HFFc6 (cell line): ENCODE results near the gene RBM42. TPM values are rescaled to one million over a fixed set of nuclear protein-coding genes. Genes with fewer than 3 reads are reported as not detected.
A peak's percentile ranks its signal among the peaks of the same experiment; 100 is the strongest.
"Not testable (repeated sequence)": the region's sequence is repeated elsewhere in the genome, so short reads cannot be mapped to it uniquely, and the experiment has no call there.

ENCODE experiments used
- DNase-seq: peaks from one replicate; pipeline ENCODE4 v3.0.0-alpha.2; 2018
- H3K27ac Mint-ChIP-seq: 2 replicates; pipeline ENCODE4 v1.8.0; 2020; ENCODE audit warnings: mild to moderate bottlenecking, mixed read lengths
- H3K27me3 Mint-ChIP-seq: 2 replicates; pipeline ENCODE4 v1.8.0; 2021; ENCODE audit warnings: mild to moderate bottlenecking, moderate library complexity, mixed read lengths; ENCODE audit not compliant: insufficient read depth
- H3K36me3 Mint-ChIP-seq: 2 replicates; pipeline ENCODE4 v1.8.0; 2021; ENCODE audit warnings: low read depth, mixed read lengths
- H3K4me1 Mint-ChIP-seq: 2 replicates; pipeline ENCODE4 v1.8.0; 2020; ENCODE audit warnings: low read depth, mixed read lengths
- H3K4me3 Mint-ChIP-seq: 2 replicates; pipeline ENCODE4 v1.8.0; 2020; ENCODE audit warnings: mild to moderate bottlenecking, moderate library complexity, mixed read lengths
- H3K9me3 Mint-ChIP-seq: 2 replicates; pipeline ENCODE4 v1.8.0; 2020; ENCODE audit warnings: mild to moderate bottlenecking, mixed read lengths
- total RNA-seq, 6 experiments: library from RNA; stranded (reverse); fragmentation: NEBNext Ultra II Directional; extraction: Animal tissue kit (Norgen Biotek cat#: 25700); gene quantifications; 2 replicates in 1 of 6; 3 replicates in 5 of 6; pipeline ENCODE4 v1.2.3, GENCODE V29; 2021
- TF ChIP-seq, protein P1 (sequence below): fragments of 200-600 bp; sonication (generic); IDR thresholded peaks from 2 replicates; pipeline ENCODE4 v1.5.0; 2021; ENCODE audit warnings: antibody characterized with exemption, mild to moderate bottlenecking

The RBM42 gene
- total RNA-seq, 6 experiments from 2014 or later = 110 to 129 (median 120) TPM

DNA sequence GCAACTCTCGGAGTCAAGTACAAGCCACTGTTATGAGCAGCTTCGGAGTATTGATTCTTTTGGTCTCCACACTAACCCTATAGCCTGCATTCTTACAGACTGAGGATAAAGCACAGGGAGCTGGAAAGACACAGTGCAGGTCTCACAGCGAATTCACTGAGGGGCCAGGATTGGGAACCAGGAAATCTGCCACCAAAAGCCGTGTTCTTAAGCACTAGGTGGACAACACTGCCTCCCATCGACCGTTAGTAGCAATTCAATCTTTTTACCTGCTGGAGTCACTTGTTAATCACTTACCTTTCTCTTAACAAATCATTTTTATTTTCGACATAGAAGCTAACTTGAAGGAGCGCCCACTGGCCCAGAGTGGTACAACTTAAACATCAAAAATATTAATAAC lies 36.6 kb upstream of the RBM42 start:
- H3K4me1 Mint-ChIP-seq = no peaks in the 10 kb centered on the region
- TF ChIP-seq, protein P1, sequence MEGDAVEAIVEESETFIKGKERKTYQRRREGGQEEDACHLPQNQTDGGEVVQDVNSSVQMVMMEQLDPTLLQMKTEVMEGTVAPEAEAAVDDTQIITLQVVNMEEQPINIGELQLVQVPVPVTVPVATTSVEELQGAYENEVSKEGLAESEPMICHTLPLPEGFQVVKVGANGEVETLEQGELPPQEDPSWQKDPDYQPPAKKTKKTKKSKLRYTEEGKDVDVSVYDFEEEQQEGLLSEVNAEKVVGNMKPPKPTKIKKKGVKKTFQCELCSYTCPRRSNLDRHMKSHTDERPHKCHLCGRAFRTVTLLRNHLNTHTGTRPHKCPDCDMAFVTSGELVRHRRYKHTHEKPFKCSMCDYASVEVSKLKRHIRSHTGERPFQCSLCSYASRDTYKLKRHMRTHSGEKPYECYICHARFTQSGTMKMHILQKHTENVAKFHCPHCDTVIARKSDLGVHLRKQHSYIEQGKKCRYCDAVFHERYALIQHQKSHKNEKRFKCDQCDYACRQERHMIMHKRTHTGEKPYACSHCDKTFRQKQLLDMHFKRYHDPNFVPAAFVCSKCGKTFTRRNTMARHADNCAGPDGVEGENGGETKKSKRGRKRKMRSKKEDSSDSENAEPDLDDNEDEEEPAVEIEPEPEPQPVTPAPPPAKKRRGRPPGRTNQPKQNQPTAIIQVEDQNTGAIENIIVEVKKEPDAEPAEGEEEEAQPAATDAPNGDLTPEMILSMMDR = peak; percentile 68
- H3K36me3 Mint-ChIP-seq = no peaks in the 10 kb centered on the region
- H3K4me3 Mint-ChIP-seq = no peak overlapping the region
- H3K27ac Mint-ChIP-seq = no peak overlapping the region
- no peak for DNase-seq
- H3K9me3 Mint-ChIP-seq = no peaks in the 10 kb centered on the region
- H3K27me3 Mint-ChIP-seq = peaks cover 2% of the 10 kb centered on the region

DNA sequence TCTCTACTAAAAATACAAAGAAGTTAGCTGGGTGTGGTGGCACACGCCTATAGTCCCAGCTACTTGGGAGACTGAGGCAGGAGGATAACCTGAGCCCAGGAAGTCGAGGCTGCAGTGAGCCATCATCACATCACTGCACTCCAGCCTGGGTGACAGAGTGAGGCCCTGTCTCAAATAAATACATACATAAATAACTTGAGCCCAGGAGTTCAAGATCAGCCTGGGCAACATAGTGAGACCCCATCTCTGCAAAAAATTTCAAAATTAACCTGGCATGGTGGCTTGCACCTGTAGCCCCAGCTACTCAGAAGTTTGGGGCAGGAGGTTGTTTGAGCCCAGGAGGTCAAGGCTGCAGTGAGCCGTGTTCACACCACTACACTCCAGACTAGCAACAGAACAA lies 33.8 kb upstream of the RBM42 start:
- DNase-seq, H3K9me3 Mint-ChIP-seq, H3K27me3 Mint-ChIP-seq, H3K36me3 Mint-ChIP-seq, H3K4me3 Mint-ChIP-seq, H3K27ac Mint-ChIP-seq: not testable (repeated sequence)
- H3K4me1 Mint-ChIP-seq = peaks cover 15% of the 10 kb centered on the region

DNA sequence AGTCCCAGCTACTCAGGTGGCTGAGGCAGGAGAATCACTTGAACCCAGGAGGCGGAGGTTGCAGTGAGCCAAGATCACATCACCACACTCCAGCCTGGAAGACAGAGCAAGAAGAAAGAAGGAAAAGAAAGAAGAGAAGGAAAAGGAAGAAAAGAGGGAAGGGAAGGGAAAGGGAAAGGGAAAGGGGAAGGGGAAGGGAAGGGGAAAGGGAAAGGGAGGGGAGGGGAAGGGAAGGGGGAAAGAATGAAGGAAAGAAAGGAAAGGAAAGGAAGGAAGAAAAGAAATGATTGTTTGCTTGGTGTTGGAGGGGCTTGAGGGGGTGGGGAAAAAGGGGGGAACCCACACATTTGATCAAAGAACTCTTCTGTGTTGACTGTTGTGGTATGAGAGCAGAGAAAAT lies 32.9 kb upstream of the RBM42 start:
- H3K9me3 Mint-ChIP-seq = no peaks in the 10 kb centered on the region
- H3K4me1 Mint-ChIP-seq = peaks cover 15% of the 10 kb centered on the region
- TF ChIP-seq, protein P1 = no peak
- DNase-seq = no peak
- H3K36me3 Mint-ChIP-seq = no peaks in the 10 kb centered on the region; the same call in 1 of the 2 replicates
- no peak overlapping the region for H3K4me3 Mint-ChIP-seq
- peaks cover 8% of the 10 kb centered on the region for H3K27me3 Mint-ChIP-seq
- no peak overlapping the region for H3K27ac Mint-ChIP-seq

DNA sequence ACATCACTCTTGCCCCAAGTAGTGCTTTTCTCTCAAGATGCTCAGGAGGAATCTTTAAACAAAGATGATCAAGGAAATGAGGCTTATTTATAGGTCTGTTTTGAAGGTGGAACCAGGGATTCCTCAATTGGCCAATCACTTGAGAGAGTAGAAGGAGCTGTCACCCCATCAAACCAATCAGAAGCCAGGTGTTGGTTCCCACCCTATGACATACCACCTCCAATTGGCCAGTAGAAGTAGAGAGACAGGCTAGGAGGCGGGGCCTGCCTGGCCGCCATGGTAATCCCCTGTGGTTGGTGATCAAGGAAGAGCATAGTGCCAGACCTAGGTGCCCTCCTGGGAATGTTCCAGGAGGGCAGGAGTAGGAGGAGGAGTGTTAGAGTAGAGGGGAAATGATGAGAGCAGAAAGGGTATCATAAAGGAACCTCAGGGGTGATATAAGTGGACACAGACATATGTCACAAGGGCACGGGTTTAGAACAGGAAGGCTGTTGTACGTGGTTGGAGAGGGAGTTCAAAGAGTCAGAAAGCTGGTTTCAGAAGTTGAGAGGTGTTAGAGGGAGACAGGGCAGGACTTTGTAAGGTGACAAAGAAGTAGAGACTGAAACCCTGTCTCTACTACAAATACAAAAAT lies 32.4 kb upstream of the RBM42 start:
- peak; percentile 8 for DNase-seq
- Mint-ChIP-seq H3K27ac (no peak overlapping the region), H3K9me3 (no peaks in the 10 kb centered on the region), H3K27me3 (peaks cover 8% of the 10 kb centered on the region), H3K4me1 (peaks cover 15% of the 10 kb centered on the region), H3K36me3 (no peaks in the 10 kb centered on the region; the same call in 1 of the 2 replicates), H3K4me3 (no peak overlapping the region)
- TF ChIP-seq, protein P1 = no peak

DNA sequence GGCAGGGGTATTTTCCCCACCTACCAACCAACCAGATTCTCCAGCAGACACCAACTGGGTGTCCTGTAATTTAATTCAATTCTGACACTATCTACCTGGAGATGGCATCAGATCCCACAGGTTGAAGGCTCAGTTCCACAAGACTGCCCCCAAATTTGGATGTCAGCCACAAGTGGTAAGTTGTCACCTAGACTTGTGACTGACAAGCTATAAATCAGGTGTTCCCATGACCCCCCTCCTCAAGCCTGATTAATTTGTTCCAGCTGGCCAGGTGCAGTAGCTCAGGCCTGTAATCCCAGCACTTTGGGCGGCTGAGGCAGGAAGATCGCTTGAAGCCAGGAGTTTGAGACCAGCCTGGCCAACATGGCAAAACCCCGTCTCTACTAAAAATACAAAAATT lies 26.9 kb upstream of the RBM42 start:
- Mint-ChIP-seq H3K27me3 (peaks cover 12% of the 10 kb centered on the region), H3K27ac (no peak overlapping the region), H3K4me1 (peaks cover 23% of the 10 kb centered on the region), H3K9me3 (peaks cover 4% of the 10 kb centered on the region; the same call in 1 of the 2 replicates), H3K4me3 (no peak overlapping the region), H3K36me3 (no peaks in the 10 kb centered on the region; the same call in 1 of the 2 replicates)
- TF ChIP-seq, protein P1 = no peak
- DNase-seq = no peak

DNA sequence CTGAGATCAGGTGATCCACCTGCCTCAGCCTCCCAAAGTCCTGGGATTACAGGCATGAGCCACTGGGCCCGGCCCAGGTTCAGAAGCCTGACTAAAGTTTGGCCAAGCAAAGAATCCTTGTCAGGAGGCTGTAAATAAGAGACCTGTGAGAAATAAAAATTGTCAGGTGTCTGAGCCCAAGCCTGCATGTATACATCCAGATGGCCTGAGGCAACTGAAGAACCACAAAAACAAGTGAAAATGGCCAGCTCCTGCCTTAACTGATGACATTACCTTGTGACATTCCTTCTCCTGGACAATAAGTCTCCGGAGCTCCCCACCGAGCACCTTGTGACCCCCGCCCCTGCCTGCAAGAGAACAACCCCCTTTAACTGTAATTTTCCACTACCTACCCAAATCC lies 24.4 kb upstream of the RBM42 start:
- peaks cover 24% of the 10 kb centered on the region for H3K9me3 Mint-ChIP-seq
- DNase-seq, H3K4me3 Mint-ChIP-seq, H3K36me3 Mint-ChIP-seq, H3K27ac Mint-ChIP-seq, H3K4me1 Mint-ChIP-seq: not testable (repeated sequence)
- H3K27me3 Mint-ChIP-seq = peaks cover 23% of the 10 kb centered on the region

DNA sequence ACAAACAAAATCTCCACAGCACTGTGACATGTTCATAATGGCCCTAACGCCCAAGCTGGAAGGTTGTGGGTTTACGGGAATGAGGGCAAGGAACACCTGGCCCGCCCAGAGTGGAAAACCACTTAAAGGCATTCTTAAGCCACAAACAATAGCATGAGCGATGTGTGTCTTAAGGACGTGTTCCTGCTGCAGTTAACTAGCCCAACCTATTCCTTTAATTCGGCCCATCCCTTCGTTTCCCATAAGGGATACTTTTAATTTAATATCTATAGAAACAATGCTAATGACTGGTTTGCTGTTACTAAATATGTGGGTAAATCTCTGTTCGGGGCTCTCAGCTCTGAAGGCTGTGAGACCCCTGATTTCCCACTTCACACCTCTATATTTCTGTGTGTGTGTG lies 21.7 kb upstream of the RBM42 start:
- not testable (repeated sequence) for H3K4me3 Mint-ChIP-seq, H3K4me1 Mint-ChIP-seq, H3K36me3 Mint-ChIP-seq, H3K27ac Mint-ChIP-seq, DNase-seq
- Mint-ChIP-seq H3K9me3 (peaks cover 24% of the 10 kb centered on the region), H3K27me3 (peaks cover 12% of the 10 kb centered on the region)
